Hepatocyte (in vitro differentiated cells): ENCODE results near the gene IFNA6.

ENCODE experiments used
- EZH2 ChIP-seq: fragments of 200-600 bp; sonication (generic); IDR thresholded peaks from 2 replicates; pipeline ENCODE4 v1.6.1; 2016; ENCODE audit warnings: antibody characterized with exemption, mild to moderate bottlenecking, borderline replicate concordance
- EZH2phosphoT487 ChIP-seq: fragments of 200-600 bp; sonication (generic); IDR thresholded peaks from one replicate; pipeline ENCODE4 v1.6.1; 2018; ENCODE audit warnings: antibody characterized with exemption, mild to moderate bottlenecking, low read depth, moderate library complexity; ENCODE audit not compliant: unreplicated experiment, severe bottlenecking
- TF ChIP-seq, protein P1 (sequence below): fragments of 200-600 bp; sonication (generic); IDR thresholded peaks from 2 replicates; pipeline ENCODE4 v1.5.1; 2016; ENCODE audit warnings: antibody characterized with exemption, mild to moderate bottlenecking; ENCODE audit not compliant: poor library complexity

DNA sequence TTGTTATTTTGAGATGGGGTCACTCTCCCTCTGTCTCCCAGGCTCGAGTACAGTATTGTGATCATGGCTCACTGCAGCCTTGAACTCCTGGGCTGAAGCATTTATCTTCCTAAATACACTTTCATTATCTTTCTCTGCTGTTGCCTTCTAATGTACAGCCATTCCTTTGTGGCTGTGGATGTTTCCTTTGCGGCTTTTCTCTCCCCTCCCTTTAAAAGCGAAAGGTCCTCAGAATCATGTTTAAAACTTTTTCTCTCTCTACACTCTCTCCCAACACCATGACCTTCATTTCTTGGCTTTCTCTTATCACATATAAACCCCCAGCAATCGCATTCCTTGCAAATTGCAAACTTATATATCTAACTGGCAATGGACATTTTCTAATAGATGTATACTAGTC, 32.9 kb upstream of the IFNA6 start:
- TF ChIP-seq EZH2 (no peak), EZH2phosphoT487 (no peak)
- TF ChIP-seq, protein P1, sequence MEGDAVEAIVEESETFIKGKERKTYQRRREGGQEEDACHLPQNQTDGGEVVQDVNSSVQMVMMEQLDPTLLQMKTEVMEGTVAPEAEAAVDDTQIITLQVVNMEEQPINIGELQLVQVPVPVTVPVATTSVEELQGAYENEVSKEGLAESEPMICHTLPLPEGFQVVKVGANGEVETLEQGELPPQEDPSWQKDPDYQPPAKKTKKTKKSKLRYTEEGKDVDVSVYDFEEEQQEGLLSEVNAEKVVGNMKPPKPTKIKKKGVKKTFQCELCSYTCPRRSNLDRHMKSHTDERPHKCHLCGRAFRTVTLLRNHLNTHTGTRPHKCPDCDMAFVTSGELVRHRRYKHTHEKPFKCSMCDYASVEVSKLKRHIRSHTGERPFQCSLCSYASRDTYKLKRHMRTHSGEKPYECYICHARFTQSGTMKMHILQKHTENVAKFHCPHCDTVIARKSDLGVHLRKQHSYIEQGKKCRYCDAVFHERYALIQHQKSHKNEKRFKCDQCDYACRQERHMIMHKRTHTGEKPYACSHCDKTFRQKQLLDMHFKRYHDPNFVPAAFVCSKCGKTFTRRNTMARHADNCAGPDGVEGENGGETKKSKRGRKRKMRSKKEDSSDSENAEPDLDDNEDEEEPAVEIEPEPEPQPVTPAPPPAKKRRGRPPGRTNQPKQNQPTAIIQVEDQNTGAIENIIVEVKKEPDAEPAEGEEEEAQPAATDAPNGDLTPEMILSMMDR = no peak
